Measurements from ENCODE around the gene GEN1. TPM values are rescaled to one million over a fixed set of nuclear protein-coding genes. Genes with fewer than 3 reads are reported as not detected.

Gene GEN1
- total RNA-seq, 1 experiment from 2014 or later = 36.5 TPM

DNA sequence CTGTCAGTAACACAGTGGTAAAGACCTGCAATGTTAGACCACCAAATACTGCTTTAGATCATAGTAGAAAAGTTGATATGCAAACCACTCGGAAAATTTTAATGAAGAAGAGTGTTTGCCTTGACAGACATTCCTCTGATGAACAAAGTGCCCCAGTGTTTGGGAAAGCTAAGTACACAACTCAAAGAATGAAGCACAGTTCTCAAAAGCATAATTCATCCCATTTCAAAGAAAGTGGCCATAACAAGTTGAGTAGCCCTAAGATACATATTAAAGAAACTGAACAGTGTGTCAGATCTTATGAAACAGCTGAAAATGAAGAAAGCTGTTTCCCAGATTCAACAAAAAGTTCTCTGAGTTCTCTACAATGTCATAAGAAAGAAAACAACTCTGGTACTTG lies 27.5 kb downstream of the GEN1 start:
- Histone ChIP-seq H3K36me3 (ENCODE audit: control insufficient read depth, insufficient read depth, low read length) (no peaks in the 10 kb centered on the region), H3K4me3 (ENCODE audit: low read depth, low read length) (no peak overlapping the region), H3K4me1 (no peaks in the 10 kb centered on the region), H3K27me3 (replicated peaks; ENCODE audit: control insufficient read depth, insufficient read depth, low read length) (no peaks in the 10 kb centered on the region), H3K9me3 (no peaks in the 10 kb centered on the region)
- intact Hi-C loops (cut with micrococcal nuclease; ENCODE audit: unreplicated experiment) = no loop called here
- Mint-ChIP-seq H3K27me3 (ENCODE audit: insufficient read depth, unreplicated experiment) (no peaks in the 10 kb centered on the region), H3K27ac (ENCODE audit: unreplicated experiment) (no peak overlapping the region), H3K4me3 (ENCODE audit: unreplicated experiment) (no peak overlapping the region), H3K4me1 (ENCODE audit: low read depth, unreplicated experiment) (no peaks in the 10 kb centered on the region), H3K36me3 (ENCODE audit: insufficient read depth, unreplicated experiment) (peaks cover 46% of the 10 kb centered on the region), H3K9me3 (ENCODE audit: unreplicated experiment) (no peaks in the 10 kb centered on the region)
- DNase-seq = no peak
- ChIA-PET POLR2A (no interaction called here), CTCF (no interaction called here)
- TF ChIP-seq, protein P1, sequence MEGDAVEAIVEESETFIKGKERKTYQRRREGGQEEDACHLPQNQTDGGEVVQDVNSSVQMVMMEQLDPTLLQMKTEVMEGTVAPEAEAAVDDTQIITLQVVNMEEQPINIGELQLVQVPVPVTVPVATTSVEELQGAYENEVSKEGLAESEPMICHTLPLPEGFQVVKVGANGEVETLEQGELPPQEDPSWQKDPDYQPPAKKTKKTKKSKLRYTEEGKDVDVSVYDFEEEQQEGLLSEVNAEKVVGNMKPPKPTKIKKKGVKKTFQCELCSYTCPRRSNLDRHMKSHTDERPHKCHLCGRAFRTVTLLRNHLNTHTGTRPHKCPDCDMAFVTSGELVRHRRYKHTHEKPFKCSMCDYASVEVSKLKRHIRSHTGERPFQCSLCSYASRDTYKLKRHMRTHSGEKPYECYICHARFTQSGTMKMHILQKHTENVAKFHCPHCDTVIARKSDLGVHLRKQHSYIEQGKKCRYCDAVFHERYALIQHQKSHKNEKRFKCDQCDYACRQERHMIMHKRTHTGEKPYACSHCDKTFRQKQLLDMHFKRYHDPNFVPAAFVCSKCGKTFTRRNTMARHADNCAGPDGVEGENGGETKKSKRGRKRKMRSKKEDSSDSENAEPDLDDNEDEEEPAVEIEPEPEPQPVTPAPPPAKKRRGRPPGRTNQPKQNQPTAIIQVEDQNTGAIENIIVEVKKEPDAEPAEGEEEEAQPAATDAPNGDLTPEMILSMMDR (IDR thresholded peaks at IDR 0.05; ENCODE audit: insufficient read depth in 1 of 2, low read depth in 1 of 2, low read length in 1 of 2, severe bottlenecking in 1 of 2, unreplicated experiment in 1 of 2) = no peak
- BruUV-seq (replicated peaks) = no TSS peak

DNA sequence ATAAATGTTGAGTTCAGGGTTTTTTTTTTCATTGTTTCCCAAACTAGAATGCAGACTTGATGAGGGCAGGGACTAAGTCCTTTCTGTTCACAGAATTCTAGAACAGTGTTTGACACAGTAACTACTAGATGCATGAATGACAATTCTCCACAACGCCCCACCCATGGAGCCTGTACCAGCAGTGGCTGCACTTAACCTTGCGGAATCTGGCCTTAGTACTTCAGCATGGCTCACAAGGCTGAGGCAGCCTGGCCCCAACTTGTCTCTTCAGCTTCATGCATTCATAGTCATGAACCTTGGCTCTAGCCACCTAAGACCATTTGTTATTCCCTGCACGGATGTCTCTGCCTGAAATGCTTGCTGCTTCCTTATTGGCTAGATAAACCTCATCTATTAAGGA lies 32.8 kb downstream of the GEN1 start:
- Histone ChIP-seq H3K36me3 (ENCODE audit: control insufficient read depth, insufficient read depth, low read length) (no peaks in the 10 kb centered on the region), H3K4me3 (ENCODE audit: low read depth, low read length) (no peak overlapping the region), H3K4me1 (no peaks in the 10 kb centered on the region), H3K27me3 (replicated peaks; ENCODE audit: control insufficient read depth, insufficient read depth, low read length) (no peaks in the 10 kb centered on the region), H3K9me3 (no peaks in the 10 kb centered on the region)
- TF ChIP-seq, protein P1 (IDR thresholded peaks at IDR 0.05; ENCODE audit: insufficient read depth in 1 of 2, low read depth in 1 of 2, low read length in 1 of 2, severe bottlenecking in 1 of 2, unreplicated experiment in 1 of 2) = no peak
- DNase-seq = no peak
- intact Hi-C loops (cut with micrococcal nuclease; ENCODE audit: unreplicated experiment) = no loop called here
- no peaks in the 10 kb centered on the region for H3K27me3 Mint-ChIP-seq (ENCODE audit: insufficient read depth, unreplicated experiment)
- no peak overlapping the region for H3K4me3 Mint-ChIP-seq (ENCODE audit: unreplicated experiment)
- POLR2A ChIA-PET = no interaction called here
- CTCF ChIA-PET = no interaction called here
- peaks cover 12% of the 10 kb centered on the region for H3K36me3 Mint-ChIP-seq (ENCODE audit: insufficient read depth, unreplicated experiment)
- BruUV-seq (replicated peaks) = no TSS peak
- H3K4me1 Mint-ChIP-seq (ENCODE audit: low read depth, unreplicated experiment) = no peaks in the 10 kb centered on the region
- no peak overlapping the region for H3K27ac Mint-ChIP-seq (ENCODE audit: unreplicated experiment)
- no peaks in the 10 kb centered on the region for H3K9me3 Mint-ChIP-seq (ENCODE audit: unreplicated experiment)

DNA sequence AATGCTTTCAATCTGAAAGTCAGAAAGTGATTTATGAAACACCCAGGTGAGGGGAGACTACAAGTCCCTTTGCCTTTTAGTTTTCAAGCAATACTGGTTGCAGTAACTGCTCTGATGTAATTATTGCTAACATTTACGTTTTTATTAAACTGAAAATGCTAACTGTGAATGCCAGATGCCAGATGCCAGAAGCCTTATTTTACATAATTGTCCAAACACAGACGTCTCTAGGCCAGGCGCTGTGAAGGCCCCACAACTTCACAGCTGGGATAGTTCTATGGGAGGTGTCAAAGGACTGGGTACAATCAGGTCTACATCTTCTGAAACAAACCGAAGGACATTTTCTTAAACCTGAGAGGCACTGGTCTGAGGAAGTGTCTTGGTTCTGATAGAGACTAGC lies 34.8 kb downstream of the GEN1 start:
- H3K27me3 ChIP-seq (replicated peaks; ENCODE audit: control insufficient read depth, insufficient read depth, low read length) = no peaks in the 10 kb centered on the region
- H3K27ac Mint-ChIP-seq (ENCODE audit: unreplicated experiment) = no peak overlapping the region
- no peaks in the 10 kb centered on the region for H3K9me3 ChIP-seq
- CTCF ChIA-PET = no interaction called here
- no peaks in the 10 kb centered on the region for H3K9me3 Mint-ChIP-seq (ENCODE audit: unreplicated experiment)
- H3K4me3 Mint-ChIP-seq (ENCODE audit: unreplicated experiment) = no peak overlapping the region
- TF ChIP-seq, protein P1 (IDR thresholded peaks at IDR 0.05; ENCODE audit: insufficient read depth in 1 of 2, low read depth in 1 of 2, low read length in 1 of 2, severe bottlenecking in 1 of 2, unreplicated experiment in 1 of 2) = no peak
- POLR2A ChIA-PET = no interaction called here
- H3K4me1 Mint-ChIP-seq (ENCODE audit: low read depth, unreplicated experiment) = no peaks in the 10 kb centered on the region
- intact Hi-C loops (cut with micrococcal nuclease; ENCODE audit: unreplicated experiment) = no loop called here
- BruUV-seq (replicated peaks) = no TSS peak
- H3K36me3 Mint-ChIP-seq (ENCODE audit: insufficient read depth, unreplicated experiment) = peaks cover 4% of the 10 kb centered on the region
- H3K4me1 ChIP-seq = no peaks in the 10 kb centered on the region
- H3K36me3 ChIP-seq (ENCODE audit: control insufficient read depth, insufficient read depth, low read length) = no peaks in the 10 kb centered on the region
- no peaks in the 10 kb centered on the region for H3K27me3 Mint-ChIP-seq (ENCODE audit: insufficient read depth, unreplicated experiment)
- no peak overlapping the region for H3K4me3 ChIP-seq (ENCODE audit: low read depth, low read length)
- no peak for DNase-seq
